HG02759 (cell line): ENCODE data around the gene TCHH.

Experiments
- ATAC-seq: cut with Tn5 transposase; IDR thresholded peaks from one replicate; pipeline ENCODE4 v1.9.1; 2021; ENCODE audit warnings: mild to moderate bottlenecking, moderate library complexity; ENCODE audit not compliant: unreplicated experiment

Gene TCHH

GRCh38 chr1:152067150-152067549 lies 48.1 kb downstream of the TCHH start:
- ATAC-seq, result no peak

- no peak for ATAC-seq
These were observed 53.3 kb downstream of the TCHH start for GRCh38 chr1:152061952-152062351.
